NB4 (cell line): ENCODE measurements around the gene HOMER2.

Experiments used
- CTCF ChIP-seq: IDR thresholded peaks from one replicate; pipeline ENCODE4 v1.5.1; 2012; ENCODE audit warnings: low read depth, low read length
- MAX ChIP-seq: IDR thresholded peaks from 2 replicates; pipeline ENCODE4 v1.6.1; 2011; ENCODE audit warnings: low read depth, low read length
- MYC ChIP-seq: IDR thresholded peaks from 2 replicates; pipeline ENCODE4 v1.6.1; 2011; ENCODE audit warnings: low read depth, low read length
- POLR2A ChIP-seq: IDR thresholded peaks from 2 replicates; pipeline ENCODE4 v1.6.1; 2011; ENCODE audit warnings: mild to moderate bottlenecking; ENCODE audit not compliant: insufficient read length; ENCODE audit errors: extremely low read depth

GRCh38 chr15:82847703-82848102, 104.8 kb downstream of the HOMER2 start:
- TF ChIP-seq POLR2A (no peak), CTCF (no peak), MYC (no peak), MAX (no peak)
